Lower leg skin (tissue), 3 donors: ENCODE results near the gene ASH1L.

Experiments used
- CTCF ChIP-seq, 3 donors: fragments of 450-650 bp; IDR thresholded peaks; one replicate each; pipeline ENCODE4 v1.5.1; 2016; ENCODE audit warnings: antibody characterized with exemption in 3 of 3, mild to moderate bottlenecking in 3 of 3, moderate library complexity in 2 of 3
- POLR2A ChIP-seq, 2 donors: fragments of 450-650 bp; IDR thresholded peaks; one replicate each; pipeline ENCODE4 v1.6.1; 2016 to 2017; ENCODE audit warnings: antibody characterized with exemption in 2 of 2, mild to moderate bottlenecking in 1 of 2, moderate library complexity in 1 of 2

DNA sequence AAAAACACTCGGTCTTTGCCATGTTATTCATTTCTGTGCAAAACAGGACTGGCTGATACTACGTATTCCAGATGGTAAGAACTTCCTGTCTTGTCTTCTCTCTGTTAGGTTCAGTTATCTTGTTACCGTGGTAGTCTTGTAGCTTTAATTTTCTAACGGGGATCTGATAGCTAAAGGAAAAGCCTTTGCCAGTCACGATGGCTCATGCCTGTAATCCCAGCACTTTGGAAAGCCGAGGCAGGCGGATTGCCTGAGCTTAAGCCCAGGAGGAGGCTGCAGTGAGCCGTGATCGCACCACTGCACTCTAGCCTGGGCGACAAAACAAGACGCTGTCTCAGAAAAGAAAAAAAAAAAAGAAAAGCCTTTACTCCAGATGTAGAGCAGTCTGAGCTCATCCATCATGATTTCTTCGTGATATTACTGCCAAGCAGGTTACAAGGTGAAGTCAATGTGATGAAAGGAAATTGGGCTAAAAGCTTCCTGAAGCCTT is 36.3 kb upstream of the ASH1L start:
- TF ChIP-seq CTCF (IDR thresholded peaks at IDR 0.05) (no peak), POLR2A (IDR thresholded peaks at IDR 0.05) (no peak)
